Loucy (cell line): ENCODE data around the gene ELL2.

Experiments
- EZH2phosphoT487 ChIP-seq: fragments of 200-600 bp; IDR thresholded peaks from 2 replicates; pipeline ENCODE4 v1.6.1; 2018; ENCODE audit warnings: antibody characterized with exemption, mild to moderate bottlenecking, moderate library complexity, borderline replicate concordance
- TF ChIP-seq, protein P1 (sequence below): fragments of 200-600 bp; sonication (generic); conservative IDR thresholded peaks from 2 replicates; pipeline ENCODE4 v1.5.1; 2014; ENCODE audit warnings: mild to moderate bottlenecking, antibody characterized with exemption, low read length

DNA sequence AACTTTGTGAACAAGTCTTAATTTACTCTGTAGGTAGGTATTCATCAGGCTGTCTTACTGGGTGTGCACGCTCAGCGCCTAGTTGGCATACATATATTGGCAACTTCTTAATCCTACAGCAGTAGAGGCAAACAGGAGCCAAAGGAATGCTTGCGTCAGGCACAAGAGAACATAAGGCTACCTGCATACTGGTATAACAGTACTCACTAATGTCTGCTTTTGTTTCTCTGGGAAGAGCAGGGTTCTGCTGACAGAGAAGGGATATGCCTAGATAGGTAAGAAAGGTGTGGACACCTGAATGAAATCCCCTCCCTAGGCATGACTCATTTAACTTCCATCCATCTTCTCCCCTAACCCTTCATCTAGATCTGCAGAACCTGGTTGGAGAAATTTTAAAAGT lies 40.1 kb downstream of the ELL2 start:
- TF ChIP-seq, protein P1, sequence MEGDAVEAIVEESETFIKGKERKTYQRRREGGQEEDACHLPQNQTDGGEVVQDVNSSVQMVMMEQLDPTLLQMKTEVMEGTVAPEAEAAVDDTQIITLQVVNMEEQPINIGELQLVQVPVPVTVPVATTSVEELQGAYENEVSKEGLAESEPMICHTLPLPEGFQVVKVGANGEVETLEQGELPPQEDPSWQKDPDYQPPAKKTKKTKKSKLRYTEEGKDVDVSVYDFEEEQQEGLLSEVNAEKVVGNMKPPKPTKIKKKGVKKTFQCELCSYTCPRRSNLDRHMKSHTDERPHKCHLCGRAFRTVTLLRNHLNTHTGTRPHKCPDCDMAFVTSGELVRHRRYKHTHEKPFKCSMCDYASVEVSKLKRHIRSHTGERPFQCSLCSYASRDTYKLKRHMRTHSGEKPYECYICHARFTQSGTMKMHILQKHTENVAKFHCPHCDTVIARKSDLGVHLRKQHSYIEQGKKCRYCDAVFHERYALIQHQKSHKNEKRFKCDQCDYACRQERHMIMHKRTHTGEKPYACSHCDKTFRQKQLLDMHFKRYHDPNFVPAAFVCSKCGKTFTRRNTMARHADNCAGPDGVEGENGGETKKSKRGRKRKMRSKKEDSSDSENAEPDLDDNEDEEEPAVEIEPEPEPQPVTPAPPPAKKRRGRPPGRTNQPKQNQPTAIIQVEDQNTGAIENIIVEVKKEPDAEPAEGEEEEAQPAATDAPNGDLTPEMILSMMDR, result no peak
- no peak for TF ChIP-seq EZH2phosphoT487
